HepG2 (cell line): Measurements from ENCODE around the gene CAPN14. TPM values are rescaled to one million over a fixed set of nuclear protein-coding genes. Genes with fewer than 3 reads are reported as not detected.

Experiments used
- ATAC-seq: fragments of 200-7000 bp; cut with Tn5 transposase; 3 replicates; pipeline ENCODE4 v1.9.1; 2020; ENCODE audit warnings: mild to moderate bottlenecking, moderate library complexity
- BruUV-seq: library from RNA; stranded (reverse); fragments of 400-500 nt; replicated peaks from 2 replicates; lab custom pipeline; 2021; lab: Mats Ljungman, UMichigan
- CTCF ChIA-PET: fragments of 300-600 bp; formaldehyde crosslinking; extraction: SDS; loops from one replicate; lab custom pipeline; 2021; ENCODE audit warnings: low total read pairs, inconsistent platforms, low intra/inter-chr PET ratio; lab: Yijun Ruan, JAX
- POLR2A ChIA-PET: fragments of 350-600 bp; sonication (Branson Sonifier 250); formaldehyde crosslinking; loops from one replicate; lab custom pipeline; 2020; ENCODE audit warnings: antibody characterized with exemption, inconsistent platforms; lab: Yijun Ruan, JAX
- DNase-seq: peaks from one replicate; pipeline ENCODE4 v3.0.0-alpha.2; 2015; ENCODE audit warnings: low spot score
- FAIRE-seq: peaks from 3 replicates; lab custom pipeline; 2011; peaks lifted over from hg19 to GRCh38; lab: Jason Lieb, UNC
- H2AFZ ChIP-seq: one replicate; pipeline ENCODE4 v1.6.1; 2011; ENCODE audit warnings: low read length, inconsistent platforms
- H3K27ac ChIP-seq: fragments of 300-600 bp; 3 replicates; pipeline ENCODE4 v1.8.0; 2011; ENCODE audit warnings: mixed run types, mild to moderate bottlenecking, mixed read lengths, low read length, inconsistent platforms; ENCODE audit not compliant: insufficient read depth; ENCODE audit errors: extremely low read length
- H3K27me3 ChIP-seq, 2 experiments: fragments of 200-600 bp in 1 of 2; 2 replicates in 1 of 2; 3 replicates in 1 of 2; pipeline versions ENCODE4 v1.6.0 to v1.8.0; 2011; ENCODE audit warnings: low read length in 2 of 2, mild to moderate bottlenecking in 2 of 2, moderate library complexity in 2 of 2, inconsistent platforms in 1 of 2; ENCODE audit not compliant: insufficient read depth in 2 of 2, control insufficient read depth in 1 of 2
- H3K36me3 ChIP-seq, 2 experiments: fragments of 200-600 bp in 1 of 2; replicated peaks in 1 of 2; 2 replicates in 1 of 2; 3 replicates in 1 of 2; pipeline versions ENCODE4 v1.5.1 to v1.8.0; 2011; ENCODE audit warnings: low read length in 2 of 2, inconsistent platforms in 1 of 2; ENCODE audit not compliant: insufficient read depth in 2 of 2, control insufficient read depth in 1 of 2
- H3K4me1 ChIP-seq: 2 replicates; pipeline ENCODE4 v1.5.1; 2012; ENCODE audit warnings: low read length, inconsistent platforms; ENCODE audit not compliant: insufficient read depth
- H3K4me2 ChIP-seq: 2 replicates; pipeline ENCODE4 v1.6.0; 2011; ENCODE audit warnings: low read depth, low read length, inconsistent platforms
- H3K4me3 ChIP-seq, 3 experiments: fragments of 200-600 bp in 1 of 3; sonication (generic), shearing (Covaris generic) in 1 of 3; replicated peaks in 1 of 3; 2 replicates each; pipeline ENCODE4 v1.5.1; 2011 to 2016; ENCODE audit warnings: low read length in 3 of 3, inconsistent platforms in 2 of 3, low read depth in 2 of 3, mild to moderate bottlenecking in 2 of 3, control low read depth in 1 of 3, mixed read lengths in 1 of 3; ENCODE audit not compliant: insufficient read depth in 1 of 3
- H3K79me2 ChIP-seq: one replicate; pipeline ENCODE4 v1.6.1; 2011; ENCODE audit warnings: low read length, inconsistent platforms; ENCODE audit not compliant: insufficient read depth
- H3K9ac ChIP-seq: 2 replicates; pipeline ENCODE4 v1.6.0; 2011; ENCODE audit warnings: mild to moderate bottlenecking, low read depth, low read length, inconsistent platforms; ENCODE audit not compliant: insufficient read depth
- H3K9me3 ChIP-seq: 2 replicates; pipeline ENCODE4 v1.5.1; 2012; ENCODE audit warnings: mild to moderate bottlenecking, low read length
- H4K20me1 ChIP-seq: 2 replicates; pipeline ENCODE4 v1.6.0; 2011; ENCODE audit warnings: inconsistent platforms, mild to moderate bottlenecking, low read length, moderate library complexity; ENCODE audit not compliant: insufficient read depth
- ERF ChIP-seq: IDR thresholded peaks from 2 replicates; pipeline ENCODE4 v1.6.1; 2018; ENCODE audit warnings: missing biosample characterization, missing genetic modification reagents
- HHEX ChIP-seq: IDR thresholded peaks from 2 replicates; pipeline ENCODE4 v1.6.1; 2016; ENCODE audit warnings: control low read depth
- HNRNPL ChIP-seq: fragments of 200-400 bp; formaldehyde crosslinking; IDR thresholded peaks from 2 replicates; pipeline ENCODE4 v1.6.1; 2017; ENCODE audit warnings: mild to moderate bottlenecking, low read depth, low read length
- KLF15 ChIP-seq: sonication (generic); formaldehyde crosslinking; IDR thresholded peaks from 2 replicates; pipeline ENCODE4 v1.8.1; 2023; ENCODE audit warnings: borderline replicate concordance, mild to moderate bottlenecking, inconsistent platforms, missing genetic modification reagents, mixed read lengths
- POLR2A ChIP-seq, 2 experiments: IDR thresholded peaks; 2 replicates each; pipeline ENCODE4 v1.6.1; 2011; ENCODE audit warnings: low read depth in 2 of 2, low read length in 2 of 2, mild to moderate bottlenecking in 1 of 2, moderate library complexity in 1 of 2; ENCODE audit not compliant: insufficient read depth in 1 of 2
- ZNF34 ChIP-seq: sonication (generic); formaldehyde crosslinking; IDR thresholded peaks from 2 replicates; pipeline ENCODE4 v1.4.0; 2020; ENCODE audit warnings: mild to moderate bottlenecking, missing genetic modification reagents, borderline replicate concordance
- ZNF503 ChIP-seq: sonication (generic); formaldehyde crosslinking; IDR thresholded peaks from 2 replicates; pipeline ENCODE4 v1.4.0; 2020; ENCODE audit warnings: missing genetic modification reagents
- ZNF572 ChIP-seq: sonication (generic); formaldehyde crosslinking; IDR thresholded peaks from 2 replicates; pipeline ENCODE4 v1.5.1; 2020; ENCODE audit warnings: mild to moderate bottlenecking, missing genetic modification reagents
- ZNF781 ChIP-seq: sonication (generic); formaldehyde crosslinking; IDR thresholded peaks from 2 replicates; pipeline ENCODE4 v1.5.1; 2020; ENCODE audit warnings: borderline replicate concordance, mild to moderate bottlenecking, missing genetic modification reagents; ENCODE audit errors: not compliant biosample characterization
- WGBS: methylation state at CpG from one replicate; pipeline ENCODE4 v1.1.6; 2017; ENCODE audit warnings: low lambda C conversion rate; 5-methylcytosine and 5-hydroxymethylcytosine counted together
- in situ Hi-C: cut with HindIII; loops from 2 replicates; pipeline ENCODE4 v1.10.0; 2017; ENCODE audit warnings: low pct_unique_long_range_greater_than_20kb; ENCODE audit not compliant: extremely low pct_ligation_motif_present
- intact Hi-C: fragments of 100-400 bp; cut with micrococcal nuclease; formaldehyde crosslinking; loops from one replicate; pipeline ENCODE4 v1.10.0; 2022; ENCODE audit not compliant: unreplicated experiment
- polyA plus RNA-seq, 8 experiments: library from polyadenylated mRNA; depleted of rRNA in 3 of 8; stranded (reverse) in 7 of 8; unstranded in 1 of 8; fragments of >200 nt; fragmentation: Illumina TruSeq in 4 of 8; extraction: Trizol in 4 of 8; gene quantifications; 2 replicates each; pipeline versions ENCODE4 v1.2.1 to v1.2.3, GENCODE V29; 2011 to 2016; ENCODE audit warnings: low read depth in 4 of 8, missing spikeins in 1 of 8, mixed read lengths in 1 of 8; ENCODE audit not compliant: insufficient read depth in 1 of 8
- total RNA-seq, 5 experiments: library from RNA; depleted of rRNA; stranded (reverse); fragments of >200 nt; fragmentation: Illumina TruSeq; extraction: Trizol; gene quantifications; 2 replicates each; pipeline ENCODE4 v1.2.3, GENCODE V29; 2016; ENCODE audit warnings: low read depth in 1 of 5
- TF ChIP-seq, protein P1 (sequence below): sonication (generic); formaldehyde crosslinking; IDR thresholded peaks from 2 replicates; pipeline ENCODE4 v1.4.0; 2020; ENCODE audit warnings: mild to moderate bottlenecking, missing genetic modification reagents, borderline replicate concordance
- TF ChIP-seq, protein P2 (sequence below): IDR thresholded peaks from 2 replicates; pipeline ENCODE4 v1.6.1; 2018; ENCODE audit warnings: missing genetic modification reagents, mild to moderate bottlenecking, missing compliant biosample characterization
- TF ChIP-seq, protein P3 (sequence below), 2 experiments: sonication (generic) in 1 of 2; formaldehyde crosslinking in 1 of 2; IDR thresholded peaks; 2 replicates each; pipeline versions ENCODE4 v1.5.1 to v1.6.1; 2011 to 2020; ENCODE audit warnings: borderline replicate concordance in 1 of 2, low read depth in 1 of 2, low read length in 1 of 2, mild to moderate bottlenecking in 1 of 2, missing genetic modification reagents in 1 of 2, moderate library complexity in 1 of 2

CAPN14 gene
- total and polyA plus RNA-seq, 2 of the 13 experiments (the other 11 are each of a cell fraction or from before 2014, with no cell fraction given): not detected

GRCh38 chr2:31142110-31142509 lies 75.2 kb downstream of the CAPN14 start:
- Histone ChIP-seq H3K4me2 (no peak overlapping the region), H3K27me3 (peaks cover 3 to 31% of the 10 kb centered on the region in 2 experiments; a peak in 2 of 5 replicates), H4K20me1 (no peaks in the 10 kb centered on the region), H3K4me1 (no peaks in the 10 kb centered on the region), H2AFZ (no peak overlapping the region), H3K27ac (no peak overlapping the region), H3K4me3 (no peak overlapping the region), H3K9ac (no peak overlapping the region), H3K9me3 (no peaks in the 10 kb centered on the region), H3K79me2 (no peaks in the 10 kb centered on the region), H3K36me3 (no peaks in the 10 kb centered on the region)
- intact Hi-C loops: no loop called here
- ChIA-PET CTCF (no interaction called here), POLR2A (no interaction called here)
- ATAC-seq: no peak
- no peak for FAIRE-seq
- 2% methylated on average over 3 of the region's 3 CpGs for WGBS
- in situ Hi-C loops: no loop called here
- DNase-seq: no peak
- no TSS peak for BruUV-seq
- TF ChIP-seq, protein P1, sequence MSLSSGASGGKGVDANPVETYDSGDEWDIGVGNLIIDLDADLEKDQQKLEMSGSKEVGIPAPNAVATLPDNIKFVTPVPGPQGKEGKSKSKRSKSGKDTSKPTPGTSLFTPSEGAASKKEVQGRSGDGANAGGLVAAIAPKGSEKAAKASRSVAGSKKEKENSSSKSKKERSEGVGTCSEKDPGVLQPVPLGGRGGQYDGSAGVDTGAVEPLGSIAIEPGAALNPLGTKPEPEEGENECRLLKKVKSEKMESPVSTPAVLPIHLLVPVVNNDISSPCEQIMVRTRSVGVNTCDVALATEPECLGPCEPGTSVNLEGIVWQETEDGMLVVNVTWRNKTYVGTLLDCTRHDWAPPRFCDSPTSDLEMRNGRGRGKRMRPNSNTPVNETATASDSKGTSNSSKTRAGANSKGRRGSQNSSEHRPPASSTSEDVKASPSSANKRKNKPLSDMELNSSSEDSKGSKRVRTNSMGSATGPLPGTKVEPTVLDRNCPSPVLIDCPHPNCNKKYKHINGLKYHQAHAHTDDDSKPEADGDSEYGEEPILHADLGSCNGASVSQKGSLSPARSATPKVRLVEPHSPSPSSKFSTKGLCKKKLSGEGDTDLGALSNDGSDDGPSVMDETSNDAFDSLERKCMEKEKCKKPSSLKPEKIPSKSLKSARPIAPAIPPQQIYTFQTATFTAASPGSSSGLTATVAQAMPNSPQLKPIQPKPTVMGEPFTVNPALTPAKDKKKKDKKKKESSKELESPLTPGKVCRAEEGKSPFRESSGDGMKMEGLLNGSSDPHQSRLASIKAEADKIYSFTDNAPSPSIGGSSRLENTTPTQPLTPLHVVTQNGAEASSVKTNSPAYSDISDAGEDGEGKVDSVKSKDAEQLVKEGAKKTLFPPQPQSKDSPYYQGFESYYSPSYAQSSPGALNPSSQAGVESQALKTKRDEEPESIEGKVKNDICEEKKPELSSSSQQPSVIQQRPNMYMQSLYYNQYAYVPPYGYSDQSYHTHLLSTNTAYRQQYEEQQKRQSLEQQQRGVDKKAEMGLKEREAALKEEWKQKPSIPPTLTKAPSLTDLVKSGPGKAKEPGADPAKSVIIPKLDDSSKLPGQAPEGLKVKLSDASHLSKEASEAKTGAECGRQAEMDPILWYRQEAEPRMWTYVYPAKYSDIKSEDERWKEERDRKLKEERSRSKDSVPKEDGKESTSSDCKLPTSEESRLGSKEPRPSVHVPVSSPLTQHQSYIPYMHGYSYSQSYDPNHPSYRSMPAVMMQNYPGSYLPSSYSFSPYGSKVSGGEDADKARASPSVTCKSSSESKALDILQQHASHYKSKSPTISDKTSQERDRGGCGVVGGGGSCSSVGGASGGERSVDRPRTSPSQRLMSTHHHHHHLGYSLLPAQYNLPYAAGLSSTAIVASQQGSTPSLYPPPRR: no peak
- no peak for TF ChIP-seq HNRNPL
- TF ChIP-seq ZNF503 (CRISPR knock-in tag): no peak
- TF ChIP-seq POLR2A (IDR thresholded peaks at IDR 0.05; ENCODE audit: insufficient read depth in 1 of 2, low read depth in 2 of 2, low read length in 2 of 2): no peak
- TF ChIP-seq KLF15: no peak
- no peak for TF ChIP-seq ZNF34 (CRISPR knock-in tag)
- TF ChIP-seq HHEX: no peak
- TF ChIP-seq, protein P2, sequence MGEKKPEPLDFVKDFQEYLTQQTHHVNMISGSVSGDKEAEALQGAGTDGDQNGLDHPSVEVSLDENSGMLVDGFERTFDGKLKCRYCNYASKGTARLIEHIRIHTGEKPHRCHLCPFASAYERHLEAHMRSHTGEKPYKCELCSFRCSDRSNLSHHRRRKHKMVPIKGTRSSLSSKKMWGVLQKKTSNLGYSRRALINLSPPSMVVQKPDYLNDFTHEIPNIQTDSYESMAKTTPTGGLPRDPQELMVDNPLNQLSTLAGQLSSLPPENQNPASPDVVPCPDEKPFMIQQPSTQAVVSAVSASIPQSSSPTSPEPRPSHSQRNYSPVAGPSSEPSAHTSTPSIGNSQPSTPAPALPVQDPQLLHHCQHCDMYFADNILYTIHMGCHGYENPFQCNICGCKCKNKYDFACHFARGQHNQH: no peak
- TF ChIP-seq, protein P3, sequence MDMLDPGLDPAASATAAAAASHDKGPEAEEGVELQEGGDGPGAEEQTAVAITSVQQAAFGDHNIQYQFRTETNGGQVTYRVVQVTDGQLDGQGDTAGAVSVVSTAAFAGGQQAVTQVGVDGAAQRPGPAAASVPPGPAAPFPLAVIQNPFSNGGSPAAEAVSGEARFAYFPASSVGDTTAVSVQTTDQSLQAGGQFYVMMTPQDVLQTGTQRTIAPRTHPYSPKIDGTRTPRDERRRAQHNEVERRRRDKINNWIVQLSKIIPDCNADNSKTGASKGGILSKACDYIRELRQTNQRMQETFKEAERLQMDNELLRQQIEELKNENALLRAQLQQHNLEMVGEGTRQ (IDR thresholded peaks at IDR 0.05; ENCODE audit: low read depth, low read length): no peak
- TF ChIP-seq, protein P3 (CRISPR knock-in tag; IDR thresholded peaks at IDR 0.05; ENCODE audit: borderline replicate concordance): no peak
- no peak for TF ChIP-seq ERF (CRISPR knock-in tag)
- no peak for TF ChIP-seq ZNF781 (CRISPR knock-in tag)
- TF ChIP-seq ZNF572 (CRISPR knock-in tag): no peak
